Neural cell (in vitro differentiated cells): Measurements from ENCODE around the gene SIPA1L2. TPM values are rescaled to one million over a fixed set of nuclear protein-coding genes. Genes with fewer than 3 reads are reported as not detected.

Experiments
- H2AFZ ChIP-seq: fragments of 200-600, 300-800 bp; sonication (generic), shearing (Covaris generic); 2 replicates; pipeline ENCODE4 v1.6.0; 2014; ENCODE audit warnings: low read depth, mild to moderate bottlenecking, antibody characterized with exemption, low read length, moderate library complexity
- H3F3A ChIP-seq: fragments of 200-600 bp; shearing (Covaris generic); 2 replicates; pipeline ENCODE4 v1.6.1; 2016; ENCODE audit warnings: mild to moderate bottlenecking, moderate library complexity, mixed read lengths, antibody characterized with exemption, low read length; ENCODE audit not compliant: insufficient read depth, poor library complexity, severe bottlenecking
- H3K27ac ChIP-seq: fragments of 200-600, 300-800 bp; sonication (generic), shearing (Covaris generic); 2 replicates; pipeline ENCODE4 v1.5.1; 2014; ENCODE audit warnings: mild to moderate bottlenecking, low read length, moderate library complexity
- H3K27me3 ChIP-seq: fragments of 300-800, 200-600 bp; sonication (generic), shearing (Covaris generic); 2 replicates; pipeline ENCODE4 v1.6.0; 2014; ENCODE audit warnings: mild to moderate bottlenecking, low read depth, low read length, moderate library complexity; ENCODE audit not compliant: insufficient read depth
- H3K36me3 ChIP-seq: fragments of 300-800, 200-600 bp; sonication (generic), shearing (Covaris generic); 2 replicates; pipeline ENCODE4 v1.5.1; 2014; ENCODE audit warnings: mild to moderate bottlenecking, antibody characterized with exemption, low read length, moderate library complexity; ENCODE audit not compliant: insufficient read depth
- H3K4me2 ChIP-seq: fragments of 300-800, 200-600 bp; sonication (generic), shearing (Covaris generic); 2 replicates; pipeline ENCODE4 v1.6.0; 2014; ENCODE audit warnings: mild to moderate bottlenecking, low read length
- H3K4me3 ChIP-seq: fragments of 300-800, 200-600 bp; sonication (generic), shearing (Covaris generic); 2 replicates; pipeline ENCODE4 v1.5.1; 2014; ENCODE audit warnings: mild to moderate bottlenecking, low read length, moderate library complexity
- H3K79me2 ChIP-seq: fragments of 200-600 bp; shearing (Covaris generic); replicated peaks from 2 replicates; pipeline ENCODE4 v1.6.0; 2014; ENCODE audit warnings: mild to moderate bottlenecking, low read length, moderate library complexity; ENCODE audit not compliant: insufficient read depth
- H3K9ac ChIP-seq: fragments of 300-800, 200-600 bp; sonication (generic), shearing (Covaris generic); 2 replicates; pipeline ENCODE4 v1.6.1; 2016; ENCODE audit warnings: mild to moderate bottlenecking, low read length, mixed read lengths
- H3K9me2 ChIP-seq: fragments of 200-600 bp; shearing (Covaris generic); 2 replicates; pipeline ENCODE4 v1.6.1; 2016; ENCODE audit warnings: mild to moderate bottlenecking, low read length, mixed read lengths; ENCODE audit not compliant: insufficient read depth
- H3K9me3 ChIP-seq: fragments of 200-600, 300-800 bp; sonication (generic), shearing (Covaris generic); 2 replicates; pipeline ENCODE4 v1.6.1; 2016; ENCODE audit warnings: mild to moderate bottlenecking, mixed run types, low read length, moderate library complexity, mixed read lengths
- H4K20me1 ChIP-seq: fragments of 200-600 bp; shearing (Covaris generic); 2 replicates; pipeline ENCODE4 v1.6.1; 2016; ENCODE audit warnings: mild to moderate bottlenecking, mixed run types; ENCODE audit not compliant: insufficient read depth
- CTCF ChIP-seq: fragments of 450-650 bp; IDR thresholded peaks from 2 replicates; pipeline ENCODE4 v1.5.1; 2014; ENCODE audit warnings: antibody characterized with exemption, mild to moderate bottlenecking, moderate library complexity; ENCODE audit not compliant: poor library complexity, severe bottlenecking
- EP300 ChIP-seq: fragments of 450-650 bp; conservative IDR thresholded peaks from 2 replicates; pipeline ENCODE4 v1.6.1; 2014; ENCODE audit warnings: antibody characterized with exemption, mild to moderate bottlenecking, moderate library complexity; ENCODE audit not compliant: poor library complexity, severe bottlenecking
- EZH2 ChIP-seq: fragments of 200-600, 300-800 bp; shearing (Covaris generic), sonication (generic); IDR thresholded peaks from 2 replicates; pipeline ENCODE4 v1.6.1; 2014; ENCODE audit warnings: antibody characterized with exemption, low read length, borderline replicate concordance, mild to moderate bottlenecking; ENCODE audit not compliant: insufficient read depth, poor library complexity, severe bottlenecking
- MXI1 ChIP-seq: fragments of 450-650 bp; conservative IDR thresholded peaks from 2 replicates; pipeline ENCODE4 v1.6.1; 2014; ENCODE audit warnings: antibody characterized with exemption, mild to moderate bottlenecking; ENCODE audit not compliant: poor library complexity, severe bottlenecking
- POLR2AphosphoS5 ChIP-seq: IDR thresholded peaks from 2 replicates; pipeline ENCODE4 v1.6.1; 2012
- RAD21 ChIP-seq: fragments of 450-650 bp; conservative IDR thresholded peaks from 2 replicates; pipeline ENCODE4 v1.6.1; 2014; ENCODE audit warnings: antibody characterized with exemption, mild to moderate bottlenecking, moderate library complexity
- REST ChIP-seq: IDR thresholded peaks from 2 replicates; pipeline ENCODE4 v1.6.1; 2012; ENCODE audit warnings: borderline replicate concordance
- SMC3 ChIP-seq: fragments of 450-650 bp; conservative IDR thresholded peaks from 2 replicates; pipeline ENCODE4 v1.6.1; 2014; ENCODE audit warnings: antibody characterized with exemption, mild to moderate bottlenecking, moderate library complexity; ENCODE audit not compliant: poor library complexity
- TAF1 ChIP-seq: IDR thresholded peaks from 2 replicates; pipeline ENCODE4 v1.6.1; 2012; ENCODE audit warnings: low read depth
- polyA plus RNA-seq: library from polyadenylated mRNA; depleted of rRNA; stranded (reverse); fragments of >200 nt; gene quantifications from 2 replicates; pipeline ENCODE4 v1.2.3, GENCODE V29; 2014

SIPA1L2 gene
- polyA plus RNA-seq, 1 donor from 2014 or later, result 5.6 TPM

DNA sequence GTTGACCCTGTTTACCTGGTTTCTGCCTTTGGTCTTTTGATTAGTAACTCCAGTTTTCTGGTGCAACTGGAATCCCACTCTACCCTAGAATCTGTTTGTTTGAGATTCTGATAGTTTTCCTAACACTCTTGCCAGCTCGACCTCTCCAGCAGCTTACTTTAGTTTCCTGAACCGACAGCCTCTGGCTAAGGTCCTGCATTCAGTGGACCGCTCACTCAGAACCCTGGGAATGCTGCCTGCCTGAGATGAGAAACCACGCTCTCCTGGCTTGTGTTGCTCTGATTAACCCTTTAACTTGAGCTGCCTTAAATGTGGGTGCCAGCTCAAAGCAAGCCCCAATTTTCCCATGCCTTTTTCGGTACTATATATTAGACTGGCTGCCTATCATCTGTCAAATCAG, 45.3 kb upstream of the SIPA1L2 start:
- Histone ChIP-seq H3K9me3 (no peaks in the 10 kb centered on the region), H3K36me3 (no peaks in the 10 kb centered on the region)

GRCh38 chr1:232673256-232673655, 43.3 kb upstream of the SIPA1L2 start:
- Histone ChIP-seq H3K4me2 (no peak overlapping the region), H2AFZ (no peak overlapping the region), H4K20me1 (no peaks in the 10 kb centered on the region), H3K36me3 (no peaks in the 10 kb centered on the region), H3K4me3 (no peak overlapping the region), H3F3A (no peaks in the 10 kb centered on the region), H3K27ac (no peak overlapping the region), H3K9me3 (no peaks in the 10 kb centered on the region), H3K9ac (no peak overlapping the region), H3K9me2 (no peaks in the 10 kb centered on the region), H3K27me3 (no peaks in the 10 kb centered on the region), H3K79me2 (no peaks in the 10 kb centered on the region)
- no peak for TF ChIP-seq MXI1
- TF ChIP-seq POLR2AphosphoS5, result no peak
- no peak for TF ChIP-seq SMC3
- no peak for TF ChIP-seq CTCF
- no peak for TF ChIP-seq EZH2
- no peak for TF ChIP-seq EP300
- TF ChIP-seq TAF1, result no peak

More for the DNA sequence above, 45.3 kb upstream of the SIPA1L2 start:
- Histone ChIP-seq H4K20me1 (no peaks in the 10 kb centered on the region), H3K27ac (no peak overlapping the region), H2AFZ (no peak overlapping the region), H3K4me3 (no peak overlapping the region), H3F3A (no peaks in the 10 kb centered on the region), H3K27me3 (no peaks in the 10 kb centered on the region), H3K79me2 (no peaks in the 10 kb centered on the region), H3K9ac (no peak overlapping the region), H3K9me2 (no peaks in the 10 kb centered on the region), H3K4me2 (no peak overlapping the region)
- TF ChIP-seq EZH2, result no peak
- TF ChIP-seq POLR2AphosphoS5, result no peak
- TF ChIP-seq REST, result no peak
- TF ChIP-seq TAF1, result no peak
- no peak for TF ChIP-seq MXI1
- no peak for TF ChIP-seq SMC3
- TF ChIP-seq EP300, result no peak
- no peak for TF ChIP-seq RAD21
- TF ChIP-seq CTCF, result no peak
